Sigmoid colon (tissue), 7 donors: ENCODE results near the gene OR5H6. TPM values are rescaled to one million over a fixed set of nuclear protein-coding genes. Genes with fewer than 3 reads are reported as not detected.
"Not testable (repeated sequence)": the region's sequence is repeated elsewhere in the genome, so short reads cannot be mapped to it uniquely, and the experiment has no call there.

Experiments used
- DNase-seq: peaks from one replicate; pipeline ENCODE4 v3.0.0-alpha.2; 2019
- H3K27ac ChIP-seq, 4 donors: fragments of 200-600 bp; sonication (generic); one replicate each; pipeline ENCODE4 v1.5.1; 2016 to 2019; ENCODE audit warnings: mild to moderate bottlenecking in 1 of 4
- H3K27me3 ChIP-seq, 3 donors: fragments of 200-600 bp; sonication (generic); one replicate each; pipeline ENCODE4 v1.5.1; 2019; ENCODE audit warnings: mild to moderate bottlenecking in 1 of 3
- H3K36me3 ChIP-seq, 4 donors: fragments of 200-600 bp; sonication (generic); one replicate each; pipeline ENCODE4 v1.5.1; 2016 to 2019
- H3K4me1 ChIP-seq, 4 donors: fragments of 200-600 bp; sonication (generic); one replicate each; pipeline ENCODE4 v1.5.1; 2017 to 2019
- H3K4me3 ChIP-seq, 4 donors: fragments of 200-600 bp; sonication (generic); one replicate each; pipeline ENCODE4 v1.5.1; 2017 to 2019; ENCODE audit warnings: mild to moderate bottlenecking in 2 of 4, moderate library complexity in 1 of 4
- H3K9me3 ChIP-seq, 4 donors: fragments of 200-600 bp in 3 of 4; sonication (generic) in 3 of 4; one replicate each; pipeline versions ENCODE4 v1.5.1 to v1.6.1; 2013 to 2019
- CTCF ChIP-seq, 4 experiments: fragments of 450-650 bp in 3 of 4; fragments of 200-600 bp in 1 of 4; IDR thresholded peaks; one replicate each; pipeline ENCODE4 v1.5.1; 2016 to 2019; ENCODE audit warnings: antibody characterized with exemption in 4 of 4, mild to moderate bottlenecking in 3 of 4, moderate library complexity in 2 of 4
- EP300 ChIP-seq, 4 donors: sonication (generic); formaldehyde crosslinking; IDR thresholded peaks; one replicate each; pipeline ENCODE4 v1.6.1; 2017; ENCODE audit warnings: antibody characterized with exemption in 4 of 4
- POLR2A ChIP-seq, 2 donors: fragments of 450-650 bp; IDR thresholded peaks; one replicate each; pipeline ENCODE4 v1.6.1; 2016; ENCODE audit warnings: antibody characterized with exemption in 2 of 2, mild to moderate bottlenecking in 2 of 2, moderate library complexity in 2 of 2
- POLR2AphosphoS5 ChIP-seq, 4 donors: sonication (generic); formaldehyde crosslinking; IDR thresholded peaks; one replicate each; pipeline ENCODE4 v1.6.1; 2017; ENCODE audit warnings: antibody characterized with exemption in 4 of 4
- WGBS, 2 donors: extraction: QIAGEN DNeasy Blood & Tissue Kit; methylation state at CpG; one replicate each; pipeline ENCODE4 v1.1.7; 2013; 5-methylcytosine and 5-hydroxymethylcytosine counted together
- intact Hi-C: fragments of 100-400 bp; cut with DNase I; formaldehyde crosslinking; loops from one replicate; pipeline ENCODE4 v1.15.1; 2023
- polyA plus RNA-seq, 3 donors: library from polyadenylated mRNA; stranded (reverse); fragments of 200-250 nt; gene quantifications; one replicate each; pipeline ENCODE4 v1.2.3, GENCODE V29; 2013
- total RNA-seq, 4 donors: library from RNA; depleted of rRNA; stranded (reverse); fragments of >200 nt; gene quantifications; one replicate each; pipeline ENCODE4 v1.1.0, GENCODE V29; 2016
- donor health status: healthy with polysubstance abuse.
- donor health status: Bipolar disorder and iron deficiency.
- donor health status: healthy.

Gene OR5H6
- total and polyA plus RNA-seq, 7 donors: not detected

DNA sequence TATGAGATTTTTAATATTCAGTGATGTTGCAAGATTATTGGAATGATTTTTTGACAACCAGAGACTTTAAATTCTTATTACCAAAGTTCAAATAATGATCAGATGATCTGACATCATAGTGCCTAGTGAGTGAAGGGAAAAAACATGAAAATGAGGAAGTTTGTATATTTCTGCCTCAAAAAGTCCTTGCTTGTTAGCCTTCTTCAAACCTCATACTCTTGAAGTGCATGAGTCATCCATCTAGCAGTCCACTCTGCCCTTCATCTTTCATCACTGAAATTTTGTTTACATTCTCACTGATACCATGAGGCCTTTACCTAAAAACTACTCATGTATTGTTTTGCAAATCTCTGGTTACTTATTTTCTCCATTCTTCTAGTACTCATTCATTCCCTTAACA, 23.9 kb upstream of the OR5H6 start:
- H3K4me1 ChIP-seq: no peaks in the 10 kb centered on the region
- no peak for DNase-seq
- no peak overlapping the region for H3K4me3 ChIP-seq
- H3K36me3 ChIP-seq: no peaks in the 10 kb centered on the region
- no peaks in the 10 kb centered on the region for H3K27me3 ChIP-seq
- no peaks in the 10 kb centered on the region for H3K9me3 ChIP-seq
- no peak for TF ChIP-seq CTCF (IDR thresholded peaks at IDR 0.05)
- TF ChIP-seq POLR2A (IDR thresholded peaks at IDR 0.05): no peak
- TF ChIP-seq POLR2AphosphoS5 (IDR thresholded peaks at IDR 0.05): no peak
- TF ChIP-seq EP300 (IDR thresholded peaks at IDR 0.05): no peak
- no peak overlapping the region for H3K27ac ChIP-seq
- intact Hi-C loops: no loop called here

- H3K9me3 ChIP-seq: no peaks in the 10 kb centered on the region
- 79 to 80% methylated on average over 1 of the region's 1 CpG for WGBS, 2 donors
- no peak overlapping the region for H3K4me3 ChIP-seq
- intact Hi-C loops: no loop called here
- H3K4me1 ChIP-seq: no peaks in the 10 kb centered on the region
- H3K27ac ChIP-seq: no peak overlapping the region
- H3K27me3 ChIP-seq: no peaks in the 10 kb centered on the region
- no peak for DNase-seq
- TF ChIP-seq EP300 (IDR thresholded peaks at IDR 0.05) (no peak), POLR2AphosphoS5 (IDR thresholded peaks at IDR 0.05) (no peak), POLR2A (IDR thresholded peaks at IDR 0.05) (no peak), CTCF (IDR thresholded peaks at IDR 0.05) (no peak)
- no peaks in the 10 kb centered on the region for H3K36me3 ChIP-seq
These were observed 21.9 kb upstream of the OR5H6 start for GRCh38 chr3:98242155-98242554.

- Histone ChIP-seq H3K27me3 (no peaks in the 10 kb centered on the region), H3K27ac (no peak overlapping the region), H3K4me1 (no peaks in the 10 kb centered on the region), H3K4me3 (no peak overlapping the region), H3K9me3 (no peaks in the 10 kb centered on the region), H3K36me3 (no peaks in the 10 kb centered on the region)
- TF ChIP-seq POLR2A (IDR thresholded peaks at IDR 0.05): no peak
- no peak for TF ChIP-seq EP300 (IDR thresholded peaks at IDR 0.05)
- TF ChIP-seq CTCF (IDR thresholded peaks at IDR 0.05): no peak
- TF ChIP-seq POLR2AphosphoS5 (IDR thresholded peaks at IDR 0.05): no peak
- 54 to 60% methylated on average over 7 of the region's 7 CpGs for WGBS, 2 donors
- intact Hi-C loops: no loop called here
- DNase-seq: no peak
These were observed 20.2 kb upstream of the OR5H6 start for GRCh38 chr3:98243843-98244242.

- no peaks in the 10 kb centered on the region for H3K36me3 ChIP-seq
- no peak overlapping the region for H3K27ac ChIP-seq
- no peak for DNase-seq
- no peak for TF ChIP-seq CTCF (IDR thresholded peaks at IDR 0.05)
- no peak for TF ChIP-seq POLR2AphosphoS5 (IDR thresholded peaks at IDR 0.05)
- no peak for TF ChIP-seq POLR2A (IDR thresholded peaks at IDR 0.05)
- no peak for TF ChIP-seq EP300 (IDR thresholded peaks at IDR 0.05)
- WGBS, 2 donors: 92 to 93% methylated on average over 10 of the region's 10 CpGs
- no peak overlapping the region for H3K4me3 ChIP-seq
- H3K27me3 ChIP-seq: no peaks in the 10 kb centered on the region
- intact Hi-C loops: no loop called here
- no peaks in the 10 kb centered on the region for H3K4me1 ChIP-seq
- H3K9me3 ChIP-seq: no peaks in the 10 kb centered on the region
These were observed 17.9 kb upstream of the OR5H6 start for GRCh38 chr3:98246142-98246541.

- DNase-seq, H3K4me1 ChIP-seq, H3K27ac ChIP-seq, H3K4me3 ChIP-seq, H3K27me3 ChIP-seq, intact Hi-C loops, H3K36me3 ChIP-seq, H3K9me3 ChIP-seq: not testable (repeated sequence)
- 69 to 78% methylated on average over 5 of the region's 5 CpGs for WGBS, 2 donors
These were observed 8.0 kb upstream of the OR5H6 start for GRCh38 chr3:98256026-98256425.
